ENCODE measurements around the gene POT1.
A peak's percentile ranks its signal among the peaks of the same experiment; 100 is the strongest.

Gene POT1

GRCh38 chr7:124800386-124800785, 129.2 kb downstream of the POT1 start:
- no peak for DNase-seq

- no peak for DNase-seq
Measured at GRCh38 chr7:124799448-124799847, 130.2 kb downstream of the POT1 start.

- no peak for DNase-seq
Measured at GRCh38 chr7:124796771-124797170, 132.9 kb downstream of the POT1 start.

GRCh38 chr7:124792696-124793095, 136.9 kb downstream of the POT1 start:
- no peak for DNase-seq

- DNase-seq, result no peak
Measured at GRCh38 chr7:124792002-124792401, 137.6 kb downstream of the POT1 start.

- DNase-seq, result no peak
Measured at GRCh38 chr7:124791426-124791825, 138.2 kb downstream of the POT1 start.

- no peak for DNase-seq
Measured at GRCh38 chr7:124790645-124791044, 139.0 kb downstream of the POT1 start.

- DNase-seq, result no peak
Measured at GRCh38 chr7:124785994-124786393, 143.6 kb downstream of the POT1 start.

- DNase-seq, result peak; percentile 29
Measured at GRCh38 chr7:124784879-124785818, 144.5 kb downstream of the POT1 start.

GRCh38 chr7:124783271-124783670, 146.4 kb downstream of the POT1 start:
- no peak for DNase-seq

- no peak for DNase-seq
Measured at GRCh38 chr7:124781907-124782734, 147.5 kb downstream of the POT1 start.

GRCh38 chr7:124781418-124781817, 148.2 kb downstream of the POT1 start:
- no peak for DNase-seq

GRCh38 chr7:124780608-124781007, 149.0 kb downstream of the POT1 start:
- no peak for DNase-seq

GRCh38 chr7:124780056-124780455, 149.6 kb downstream of the POT1 start:
- DNase-seq, result no peak

GRCh38 chr7:124779620-124780019, 150.0 kb downstream of the POT1 start:
- no peak for DNase-seq

GRCh38 chr7:124779194-124779593, 150.4 kb downstream of the POT1 start:
- DNase-seq, result no peak

GRCh38 chr7:124777268-124777667, 152.4 kb downstream of the POT1 start:
- DNase-seq, result peak; percentile 45

- no peak for DNase-seq
Measured at GRCh38 chr7:124776153-124776552, 153.5 kb downstream of the POT1 start.

- no peak for DNase-seq
Measured at GRCh38 chr7:124775422-124775821, 154.2 kb downstream of the POT1 start.

- DNase-seq, result no peak
Measured at GRCh38 chr7:124773938-124774337, 155.7 kb downstream of the POT1 start.

GRCh38 chr7:124773339-124773738, 156.3 kb downstream of the POT1 start:
- no peak for DNase-seq
